ENCODE data around the gene CDKL5.

CDKL5 gene

GRCh38 chrX:18702362-18703195 is 277.2 kb downstream of the CDKL5 start:
- DNase-seq = no peak
